NCI-H345 treated with DMSO at 0.1 percent for 48 hours (cell line): ENCODE results near the gene ADD2.

Experiments used
- DNase-seq: peaks from one replicate; lab custom pipeline; 2025; ENCODE audit not compliant: unreplicated experiment; lab: John Stamatoyannopoulos, UW

Gene ADD2

GRCh38 chr2:70726947-70727725, 40.9 kb downstream of the ADD2 start:
- DNase-seq: no peak

GRCh38 chr2:70725505-70725904, 42.5 kb downstream of the ADD2 start:
- DNase-seq: no peak

- DNase-seq: no peak
Observed at GRCh38 chr2:70724366-70724765, 43.6 kb downstream of the ADD2 start.

- DNase-seq: no peak
Observed at GRCh38 chr2:70723286-70723885, 44.6 kb downstream of the ADD2 start.

- DNase-seq: no peak
Observed at GRCh38 chr2:70720124-70720523, 47.9 kb downstream of the ADD2 start.

GRCh38 chr2:70719231-70719630, 48.8 kb downstream of the ADD2 start:
- no peak for DNase-seq

GRCh38 chr2:70718736-70719135, 49.3 kb downstream of the ADD2 start:
- no peak for DNase-seq

- DNase-seq: no peak
Observed at GRCh38 chr2:70718241-70718640, 49.8 kb downstream of the ADD2 start.

GRCh38 chr2:70717431-70718038, 50.5 kb downstream of the ADD2 start:
- no peak for DNase-seq

GRCh38 chr2:70716951-70717350, 51.0 kb downstream of the ADD2 start:
- no peak for DNase-seq

- DNase-seq: no peak
Observed at GRCh38 chr2:70716131-70716743, 51.8 kb downstream of the ADD2 start.

GRCh38 chr2:70715071-70715985, 52.7 kb downstream of the ADD2 start:
- no peak for DNase-seq

GRCh38 chr2:70714141-70714905, 53.7 kb downstream of the ADD2 start:
- DNase-seq: no peak

GRCh38 chr2:70712916-70713315, 55.1 kb downstream of the ADD2 start:
- DNase-seq: no peak

GRCh38 chr2:70711191-70711590, 56.8 kb downstream of the ADD2 start:
- DNase-seq: no peak

- DNase-seq: no peak
Observed at GRCh38 chr2:70710038-70710690, 57.8 kb downstream of the ADD2 start.

GRCh38 chr2:70709275-70710037, 58.5 kb downstream of the ADD2 start:
- no peak for DNase-seq

- no peak for DNase-seq
Observed at GRCh38 chr2:70708376-70709199, 59.4 kb downstream of the ADD2 start.
